HG03432 (cell line): ENCODE measurements around the gene CROCC2.

Experiments
- ATAC-seq: cut with Tn5 transposase; IDR thresholded peaks from one replicate; pipeline ENCODE4 v1.9.1; 2021; ENCODE audit warnings: mild to moderate bottlenecking, moderate library complexity; ENCODE audit not compliant: unreplicated experiment

CROCC2 gene

DNA sequence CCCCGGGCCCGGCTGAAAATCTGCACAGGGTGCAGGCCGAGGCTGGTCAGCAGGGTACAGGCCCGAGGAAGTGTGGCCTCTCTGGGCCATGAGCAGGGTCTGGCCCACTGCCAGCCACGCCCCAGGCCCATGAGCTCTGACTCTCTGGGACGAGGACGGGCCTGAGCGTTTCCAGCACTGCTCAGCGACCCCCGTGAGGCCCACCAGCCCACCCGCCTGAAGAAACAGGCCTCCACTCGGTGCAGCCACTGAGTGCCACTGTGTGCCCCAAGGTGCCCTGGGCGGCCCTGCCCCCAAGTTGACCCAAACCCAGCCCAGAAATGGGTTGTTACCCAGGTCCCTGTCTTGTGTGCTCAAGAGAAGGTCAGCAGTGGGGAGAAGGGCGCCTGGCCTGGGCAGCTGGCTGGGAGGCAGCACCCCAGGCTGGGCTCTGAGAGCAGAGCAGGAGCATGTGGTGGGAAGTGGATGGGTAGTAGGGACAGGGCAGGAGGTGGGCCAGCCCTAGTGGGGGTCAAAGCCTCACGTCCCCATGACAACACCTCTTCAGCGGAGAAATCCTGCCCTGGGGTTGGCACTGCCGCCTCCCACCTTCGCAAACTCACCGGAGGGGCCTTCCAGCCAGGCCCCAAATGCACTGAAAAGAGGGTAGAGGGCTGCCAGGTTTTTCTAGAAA is 90.2 kb downstream of the CROCC2 start:
- no peak for ATAC-seq

DNA sequence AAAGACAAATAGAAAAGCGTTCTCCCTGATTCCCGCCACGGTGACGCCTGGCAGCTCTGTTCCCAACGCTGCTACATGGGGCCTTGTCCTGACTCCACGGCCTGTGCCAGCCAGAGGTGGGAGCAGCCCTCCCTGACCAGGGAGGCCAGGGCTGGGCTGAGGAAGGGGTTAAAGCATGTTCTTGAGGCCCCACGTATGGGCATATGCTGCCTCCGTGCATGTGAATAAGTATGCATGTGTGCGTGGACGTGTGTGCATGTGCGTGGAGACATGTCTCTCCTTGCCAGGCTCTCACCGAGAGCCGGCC is 90.7 kb downstream of the CROCC2 start:
- no peak for ATAC-seq

DNA sequence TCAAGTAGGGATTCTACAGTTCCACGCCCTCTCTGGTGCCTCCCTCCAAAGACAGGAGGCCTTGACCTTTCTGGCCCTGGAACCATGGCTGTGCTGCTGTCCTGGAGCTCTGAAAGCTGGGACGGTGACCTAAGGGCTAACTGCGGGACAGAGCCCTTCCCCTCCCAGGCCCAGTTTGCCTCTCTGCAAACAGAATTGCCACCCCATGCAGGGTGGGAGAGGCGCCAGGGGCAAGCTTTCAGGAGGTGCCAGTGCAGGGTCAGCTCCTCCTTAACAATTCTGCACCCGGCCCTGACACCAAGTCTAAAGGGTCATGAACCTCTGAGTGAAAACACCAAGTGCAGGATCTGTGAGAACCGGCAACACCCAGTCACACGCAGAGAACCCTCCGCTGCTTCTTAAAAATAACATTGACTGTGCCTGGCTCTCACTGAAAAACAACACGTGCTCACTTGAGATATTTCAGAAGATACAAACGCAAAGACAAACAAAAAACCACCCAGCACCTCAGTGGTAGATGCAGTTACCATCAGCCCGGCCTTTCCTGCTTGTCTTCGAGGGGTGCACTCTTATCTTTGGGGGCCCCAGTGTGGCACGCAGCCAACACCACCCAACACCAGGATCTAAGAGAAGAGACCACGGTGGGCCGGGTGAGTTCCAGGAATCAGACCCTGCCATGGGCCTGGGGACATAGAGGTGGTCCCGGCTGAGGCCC is 91.2 kb downstream of the CROCC2 start:
- ATAC-seq = no peak

- peak; percentile 63 for ATAC-seq
These were observed 91.9 kb downstream of the CROCC2 start, which contains the start of gene SNED1 for GRCh38 chr2:240997856-240998705. TSS of gene SNED1 (plus strand) at chr2:240998618. CDS start at chr2:240998838, 220 bp downstream.

GRCh38 chr2:240998706-240998994 is 92.5 kb downstream of the CROCC2 start:
- peak; percentile 10 for ATAC-seq

- ATAC-seq = peak; percentile 8
These were observed 93.1 kb downstream of the CROCC2 start for GRCh38 chr2:240998995-240999791.

GRCh38 chr2:240999873-241000541 is 93.9 kb downstream of the CROCC2 start:
- no peak for ATAC-seq

GRCh38 chr2:241000831-241001321 is 94.7 kb downstream of the CROCC2 start:
- no peak for ATAC-seq

DNA sequence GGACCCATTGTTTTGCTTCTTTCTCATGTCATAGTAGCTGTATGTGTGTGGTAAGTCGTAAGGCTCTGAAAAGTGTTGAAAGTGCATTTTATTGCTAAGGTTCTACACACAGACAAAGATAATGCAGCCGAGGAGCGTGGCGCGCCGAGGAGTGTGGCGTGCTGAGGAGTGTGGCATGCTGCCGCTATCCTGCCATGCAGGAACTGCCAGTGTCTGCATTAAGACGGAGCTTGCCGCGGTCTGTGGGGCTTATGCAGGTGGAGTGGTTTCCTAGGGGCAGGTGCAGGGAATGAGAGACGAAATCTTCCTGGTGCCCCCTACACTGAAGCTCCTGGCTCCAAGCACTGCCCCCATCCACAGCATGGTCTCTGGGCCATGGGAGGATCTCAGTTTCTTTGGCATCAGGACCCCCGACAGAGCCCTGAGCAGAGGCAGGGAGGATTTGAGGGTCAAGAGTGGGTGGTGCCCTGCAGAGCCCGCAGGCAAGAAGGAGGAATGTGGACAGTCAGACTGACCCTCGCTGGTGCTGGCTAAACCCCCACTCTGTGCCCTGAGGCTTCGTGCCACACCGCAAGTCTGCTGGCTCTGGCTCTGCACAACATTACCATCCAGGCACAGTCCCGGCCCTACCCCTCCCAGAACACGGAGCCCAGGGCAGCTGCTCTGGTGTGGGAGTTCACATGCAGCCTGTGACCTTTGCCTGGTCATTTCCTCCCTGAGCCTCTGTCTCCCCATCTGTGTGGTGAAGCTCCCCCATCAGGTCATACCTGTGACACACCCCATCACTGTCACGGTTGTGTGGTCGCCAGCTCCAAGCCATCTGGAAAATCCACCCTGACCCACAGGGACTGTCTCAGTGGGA is 95.5 kb downstream of the CROCC2 start:
- no peak for ATAC-seq

DNA sequence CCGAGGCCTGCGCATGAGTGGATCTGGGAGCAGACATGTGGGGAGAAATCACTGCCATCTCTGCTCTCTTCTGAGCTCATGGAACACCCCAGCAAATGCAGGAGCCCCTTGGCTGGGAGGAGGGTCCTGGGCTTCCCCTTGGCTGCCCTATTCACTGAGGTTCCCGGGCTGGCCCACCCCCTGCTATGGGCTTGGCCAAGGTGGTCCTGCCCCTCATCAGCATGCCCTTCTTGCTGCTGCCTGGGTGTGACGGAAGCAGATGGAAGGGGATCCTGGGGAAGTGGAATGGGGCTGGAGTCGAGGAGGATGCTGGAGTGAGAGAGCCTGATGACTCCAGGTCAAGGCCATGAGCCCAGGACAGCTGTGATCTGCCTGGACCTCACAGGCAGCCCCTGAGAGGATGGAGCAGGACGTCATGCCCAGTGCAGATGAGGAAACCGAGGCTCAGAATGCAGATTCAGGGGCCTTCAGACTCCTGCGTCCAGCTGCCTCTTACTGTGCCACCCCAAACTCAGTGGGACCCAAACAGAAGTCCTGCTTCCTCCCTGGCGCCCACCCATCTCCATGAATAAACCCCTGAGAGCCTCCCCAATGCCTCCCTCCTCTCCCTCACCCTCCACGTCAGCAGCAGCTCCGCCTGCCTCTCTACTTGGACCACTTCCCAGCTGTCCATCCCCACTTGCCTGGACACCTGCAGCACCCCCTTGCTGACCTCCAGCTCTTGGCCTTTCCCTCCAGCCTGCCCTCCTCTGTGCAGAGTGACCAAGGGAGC is 96.3 kb downstream of the CROCC2 start:
- no peak for ATAC-seq

DNA sequence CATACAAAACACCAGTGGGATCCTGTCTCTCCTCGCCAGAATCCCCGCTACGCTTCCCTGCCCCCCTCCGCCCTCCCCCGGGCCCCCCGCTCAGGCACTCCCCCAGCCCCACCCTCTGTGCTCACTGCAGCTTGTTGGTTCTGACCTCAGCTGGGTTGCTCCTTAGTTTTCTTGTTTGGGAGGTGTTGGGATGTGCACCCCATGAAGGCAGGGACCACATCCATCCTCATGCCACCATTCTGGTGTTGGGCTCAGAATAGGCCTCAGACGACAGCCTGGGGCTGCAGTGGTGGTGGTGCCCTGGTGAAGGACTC is 96.9 kb downstream of the CROCC2 start:
- no peak for ATAC-seq

DNA sequence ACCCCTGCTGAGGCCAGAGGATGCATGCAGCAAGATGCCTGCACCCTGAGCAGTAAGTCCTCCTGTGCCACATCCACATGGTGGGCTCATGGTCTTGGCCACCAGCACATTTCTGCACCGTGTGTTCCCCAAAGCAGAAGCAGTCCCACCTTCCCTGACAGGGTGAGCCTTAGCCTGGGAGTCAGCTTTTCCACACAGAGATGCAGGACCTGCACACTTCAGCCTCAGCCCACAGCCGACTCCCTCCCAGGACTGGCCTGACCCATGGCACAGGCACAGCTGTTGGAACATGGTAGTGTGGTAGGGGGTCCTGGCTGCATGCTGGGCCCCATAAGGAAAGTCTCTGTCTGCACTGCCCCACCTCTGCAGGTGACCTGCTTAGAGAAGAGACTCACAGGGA is 97.2 kb downstream of the CROCC2 start:
- ATAC-seq = no peak

- ATAC-seq = no peak
These were observed 97.9 kb downstream of the CROCC2 start for GRCh38 chr2:241003830-241004564.

GRCh38 chr2:241005569-241005968 is 99.4 kb downstream of the CROCC2 start:
- no peak for ATAC-seq

- no peak for ATAC-seq
These were observed 100.3 kb downstream of the CROCC2 start for GRCh38 chr2:241006412-241006811.

GRCh38 chr2:241007111-241007510 is 101.0 kb downstream of the CROCC2 start:
- no peak for ATAC-seq

DNA sequence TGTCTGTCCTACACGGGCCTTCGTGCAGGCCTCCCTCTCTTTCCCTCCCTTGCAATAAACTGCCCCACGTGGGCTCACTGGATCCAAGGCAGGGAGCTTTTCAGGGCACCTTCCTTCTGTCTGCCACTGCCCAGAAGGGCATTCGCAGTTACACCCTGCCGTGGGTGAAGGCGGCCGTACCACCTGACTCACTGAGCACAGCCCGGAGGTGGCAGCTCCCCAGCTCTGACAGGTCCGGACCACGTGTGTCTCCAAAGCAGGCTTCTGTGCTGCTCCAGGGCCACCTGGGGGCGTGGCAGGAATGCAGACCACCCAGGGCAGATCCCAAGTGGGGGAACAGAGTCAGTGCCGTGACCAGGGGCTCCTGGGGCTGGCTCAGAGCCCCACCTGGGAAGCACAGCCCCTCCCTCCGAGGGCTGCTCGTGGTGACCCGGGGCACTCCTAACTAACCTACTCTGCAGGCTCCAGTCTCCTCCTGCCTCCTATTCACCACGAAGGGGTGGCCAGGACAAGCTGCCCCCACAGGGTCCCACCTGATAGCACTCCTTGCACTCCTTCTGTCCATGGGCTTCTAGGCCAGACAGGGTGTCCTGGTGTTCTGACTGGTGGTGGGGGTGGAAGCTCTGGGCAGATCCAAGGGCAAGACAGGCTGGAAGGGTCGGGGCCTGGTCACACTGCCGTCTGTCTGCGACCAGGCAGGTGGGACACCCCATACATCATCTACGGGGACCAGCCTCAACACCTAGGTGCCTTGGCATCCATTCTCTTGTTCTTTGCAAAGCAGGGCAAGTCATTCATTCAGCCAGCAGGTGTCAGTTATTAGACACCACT is 102.0 kb downstream of the CROCC2 start:
- ATAC-seq = no peak
